ENCODE measurements around the gene PBRM1. TPM values are rescaled to one million over a fixed set of nuclear protein-coding genes. Genes with fewer than 3 reads are reported as not detected.
A peak's percentile ranks its signal among the peaks of the same experiment; 100 is the strongest.

PBRM1 gene
- total and polyA plus RNA-seq, 2 of the 13 experiments (the other 11 are each of a cell fraction or from before 2014, with no cell fraction given), result 10.9 to 33.2 TPM

- TF ChIP-seq MLXIP (CRISPR knock-in tag; IDR thresholded peaks at IDR 0.05; ENCODE audit: borderline replicate concordance), result no peak
- peak; percentile 70; the same call in 1 of the 2 replicates for TF ChIP-seq ZBTB42 (CRISPR knock-in tag; IDR thresholded peaks at IDR 0.05)
- 0 out of 2 replicates have a peak, but pooled peaks have one; percentile 75 for TF ChIP-seq ZNF33A (CRISPR knock-in tag; IDR thresholded peaks at IDR 0.05; ENCODE audit: borderline replicate concordance)
- 0 out of 2 replicates have a peak, but pooled peaks have one; percentile 70 for TF ChIP-seq ZNF713 (CRISPR knock-in tag; IDR thresholded peaks at IDR 0.05)
- peak; percentile 95 for TF ChIP-seq KAT8 (CRISPR knock-in tag; IDR thresholded peaks at IDR 0.05)
- 0 out of 2 replicates have a peak, but pooled peaks have one; percentile 34 for TF ChIP-seq ZNF646 (CRISPR knock-in tag; IDR thresholded peaks at IDR 0.05)
- TF ChIP-seq KDM5B (CRISPR knock-in tag; IDR thresholded peaks at IDR 0.05; ENCODE audit: borderline replicate concordance), result no peak
- TF ChIP-seq ZNF724P (CRISPR knock-in tag; IDR thresholded peaks at IDR 0.05; ENCODE audit: borderline replicate concordance), result 0 out of 2 replicates have a peak, but pooled peaks have one; percentile 54
- TF ChIP-seq TFE3 (CRISPR knock-in tag; IDR thresholded peaks at IDR 0.05), result peak; percentile 46; the same call in 1 of the 2 replicates
- TF ChIP-seq ZFP37 (CRISPR knock-in tag; IDR thresholded peaks at IDR 0.05; ENCODE audit: borderline replicate concordance), result peak; percentile 50; the same call in 1 of the 2 replicates
- TF ChIP-seq ZNF556 (CRISPR knock-in tag; IDR thresholded peaks at IDR 0.05; ENCODE audit: borderline replicate concordance), result peak; percentile 67; the same call in 1 of the 2 replicates
- TF ChIP-seq HIVEP1 (CRISPR knock-in tag; IDR thresholded peaks at IDR 0.05), result peak; percentile 62; the same call in 1 of the 2 replicates
- TF ChIP-seq HES4 (CRISPR knock-in tag; IDR thresholded peaks at IDR 0.05; ENCODE audit: borderline replicate concordance), result peak; percentile 67
- peak; percentile 31; the same call in 1 of the 2 replicates for TF ChIP-seq DRAP1 (CRISPR knock-in tag; IDR thresholded peaks at IDR 0.05)
- 0 out of 2 replicates have a peak, but pooled peaks have one; percentile 72 for TF ChIP-seq AKAP8 (CRISPR knock-in tag; IDR thresholded peaks at IDR 0.05)
Measured at GRCh38 chr3:52705688-52706686, 20.3 kb upstream of the PBRM1 start, which contains the start of the genes GLT8D1 and SPCS1 (continued).
